K562 (cell line): Measurements from ENCODE around the gene LILRA5. TPM values are rescaled to one million over a fixed set of nuclear protein-coding genes. Genes with fewer than 3 reads are reported as not detected.

Experiments used
- ATAC-seq: fragments of 200-7000 bp; cut with Tn5 transposase; 3 replicates; pipeline ENCODE4 v1.9.1; 2020; ENCODE audit warnings: moderate library complexity
- BruUV-seq: library from RNA; stranded (reverse); fragments of 400-500 nt; replicated peaks from 2 replicates; lab custom pipeline; 2021; lab: Mats Ljungman, UMichigan
- CTCF ChIA-PET: fragments of 300-600 bp; formaldehyde crosslinking; extraction: SDS; loops from one replicate; lab custom pipeline; 2021; ENCODE audit warnings: low intra/inter-chr PET ratio; lab: Yijun Ruan, JAX
- POLR2A ChIA-PET: fragments of 300-600, 350-650 bp; sonication (Branson Sonifier 250); formaldehyde crosslinking; extraction: SDS; loops from one replicate; lab custom pipeline; 2021; ENCODE audit warnings: antibody characterized with exemption, inconsistent platforms; lab: Yijun Ruan, JAX
- DNase-seq, 4 experiments: peaks; one replicate each; pipeline versions ENCODE4 v3.0.0 to v3.0.0-alpha.2; 2011 to 2018; ENCODE audit warnings: low spot score in 3 of 4, mixed read lengths in 3 of 4; ENCODE audit errors: extremely low read depth in 1 of 4
- FAIRE-seq: peaks from 2 replicates; lab custom pipeline; 2011; peaks lifted over from hg19 to GRCh38; lab: Jason Lieb, UNC
- H2AFZ ChIP-seq: 2 replicates; pipeline ENCODE4 v1.6.0; 2011; ENCODE audit warnings: low read depth, low read length, control low read depth, inconsistent platforms
- H3K27ac ChIP-seq: fragments of 200-600 bp; 3 replicates; pipeline ENCODE4 v1.8.0; 2011; ENCODE audit warnings: low read depth, mild to moderate bottlenecking, control low read depth, inconsistent platforms, low read length, moderate library complexity, mixed read lengths; ENCODE audit errors: extremely low read depth
- H3K27me3 ChIP-seq, 2 experiments: fragments of 300-600 bp in 1 of 2; 2 replicates in 1 of 2; 3 replicates in 1 of 2; pipeline versions ENCODE4 v1.6.0 to v1.8.0; 2011; ENCODE audit warnings: inconsistent platforms in 2 of 2, low read length in 2 of 2, mild to moderate bottlenecking in 1 of 2, mixed read lengths in 1 of 2, moderate library complexity in 1 of 2; ENCODE audit not compliant: control insufficient read depth in 2 of 2, insufficient read depth in 2 of 2
- H3K36me3 ChIP-seq: fragments of 300-600 bp; 3 replicates; pipeline ENCODE4 v1.8.0; 2011; ENCODE audit warnings: mild to moderate bottlenecking, low read length, inconsistent platforms; ENCODE audit not compliant: control insufficient read depth, insufficient read depth
- H3K4me1 ChIP-seq, 2 experiments: fragments of 200-600 bp in 1 of 2; replicated peaks in 1 of 2; 2 replicates in 1 of 2; 3 replicates in 1 of 2; pipeline versions ENCODE4 v1.5.1 to v1.8.0; 2011; ENCODE audit warnings: inconsistent platforms in 2 of 2, low read length in 2 of 2, mild to moderate bottlenecking in 1 of 2, mixed read lengths in 1 of 2, moderate library complexity in 1 of 2; ENCODE audit not compliant: control insufficient read depth in 2 of 2, insufficient read depth in 2 of 2
- H3K4me2 ChIP-seq: 2 replicates; pipeline ENCODE4 v1.6.1; 2011; ENCODE audit warnings: low read length, control low read depth, inconsistent platforms, mixed read lengths; ENCODE audit not compliant: insufficient read depth
- H3K4me3 ChIP-seq: fragments of 200-600 bp; sonication (generic), shearing (Covaris generic); 2 replicates; pipeline ENCODE4 v1.5.1; 2016; ENCODE audit warnings: control low read depth, inconsistent platforms
- H3K79me2 ChIP-seq: fragments of 200-600 bp; 3 replicates; pipeline ENCODE4 v1.8.0; 2011; ENCODE audit warnings: low read length, inconsistent platforms; ENCODE audit not compliant: control insufficient read depth, insufficient read depth
- H3K9ac ChIP-seq, 2 experiments: 2 replicates each; pipeline versions ENCODE4 v1.6.0 to v1.6.1; 2011; ENCODE audit warnings: low read depth in 2 of 2, low read length in 2 of 2, control low read depth in 1 of 2, inconsistent platforms in 1 of 2, mild to moderate bottlenecking in 1 of 2, mixed read lengths in 1 of 2; ENCODE audit not compliant: insufficient read depth in 1 of 2
- H3K9me1 ChIP-seq: one replicate; pipeline ENCODE4 v1.6.0; 2011; ENCODE audit warnings: inconsistent platforms, mild to moderate bottlenecking, low read length, moderate library complexity; ENCODE audit not compliant: control insufficient read depth, insufficient read depth
- H3K9me3 ChIP-seq: replicated peaks from 2 replicates; pipeline ENCODE4 v1.5.1; 2011; ENCODE audit warnings: low read depth, low read length, inconsistent platforms; ENCODE audit not compliant: control insufficient read depth, insufficient read depth
- H4K20me1 ChIP-seq: replicated peaks from 2 replicates; pipeline ENCODE4 v1.6.1; 2011; ENCODE audit warnings: low read length, inconsistent platforms, mixed read lengths; ENCODE audit not compliant: control insufficient read depth, insufficient read depth
- BRF1 ChIP-seq: IDR thresholded peaks from 3 replicates; pipeline ENCODE4 v1.6.1; 2011; ENCODE audit warnings: borderline replicate concordance, mild to moderate bottlenecking; ENCODE audit not compliant: insufficient read length; ENCODE audit errors: extremely low read depth
- CHCHD3 ChIP-seq: fragments of 250-450 bp; sonication (Bioruptor Pico); IDR thresholded peaks from 2 replicates; pipeline ENCODE4 v2.1.2; 2022; ENCODE audit warnings: mild to moderate bottlenecking
- CXXC5 ChIP-seq: fragments of 250-450 bp; sonication (Bioruptor Pico); IDR thresholded peaks from 2 replicates; pipeline ENCODE4 v1.8.0; 2022; ENCODE audit warnings: inconsistent platforms, mild to moderate bottlenecking, moderate library complexity
- ELF2 ChIP-seq: fragments of 250-450 bp; sonication (Bioruptor Pico); IDR thresholded peaks from 2 replicates; pipeline ENCODE4 v1.5.0; 2021; ENCODE audit warnings: mild to moderate bottlenecking
- FOXK1 ChIP-seq: sonication (generic); formaldehyde crosslinking; IDR thresholded peaks from 2 replicates; pipeline ENCODE4 v1.8.0; 2022; ENCODE audit warnings: missing genetic modification reagents, mild to moderate bottlenecking, borderline replicate concordance
- ILK ChIP-seq: fragments of 450-650 bp; IDR thresholded peaks from 2 replicates; pipeline ENCODE4 v1.6.1; 2016; ENCODE audit warnings: missing genetic modification characterization, low read depth, mild to moderate bottlenecking, missing compliant biosample characterization, moderate library complexity, borderline replicate concordance
- NCOA6 ChIP-seq: fragments of 450-650 bp; IDR thresholded peaks from 2 replicates; pipeline ENCODE4 v1.6.1; 2017; ENCODE audit warnings: mild to moderate bottlenecking
- NCOR1 ChIP-seq: fragments of 450-650 bp; IDR thresholded peaks from 2 replicates; pipeline ENCODE4 v1.6.1; 2016; ENCODE audit warnings: mild to moderate bottlenecking, moderate library complexity
- NFE2L1 ChIP-seq: fragments of 450-650 bp; IDR thresholded peaks from 2 replicates; pipeline ENCODE4 v1.6.1; 2016; ENCODE audit warnings: missing genetic modification characterization, low read depth, mild to moderate bottlenecking, missing compliant biosample characterization, moderate library complexity, borderline replicate concordance
- RBM22 ChIP-seq: fragments of 200-400 bp; formaldehyde crosslinking; IDR thresholded peaks from 2 replicates; pipeline ENCODE4 v1.6.1; 2018; ENCODE audit warnings: low read length, low read depth; ENCODE audit not compliant: poor library complexity, severe bottlenecking
- SRSF9 ChIP-seq: fragments of 200-400 bp; formaldehyde crosslinking; IDR thresholded peaks from 2 replicates; pipeline ENCODE4 v1.6.1; 2017; ENCODE audit warnings: low read depth, low read length, borderline replicate concordance
- THRAP3 ChIP-seq: fragments of 450-650 bp; IDR thresholded peaks from 2 replicates; pipeline ENCODE4 v1.6.1; 2016; ENCODE audit warnings: mild to moderate bottlenecking, inconsistent platforms, borderline replicate concordance
- ZNF311 ChIP-seq: fragments of 250-450 bp; sonication (Bioruptor Pico); IDR thresholded peaks from 2 replicates; pipeline ENCODE4 v1.4.0; 2020; ENCODE audit warnings: mild to moderate bottlenecking, moderate library complexity
- ZNF644 ChIP-seq: fragments of 200-800 bp; sonication (Bioruptor generic); IDR thresholded peaks from 2 replicates; pipeline ENCODE4 v1.6.1; 2016; ENCODE audit warnings: low read depth, missing genetic modification characterization, missing compliant biosample characterization
- ZNF699 ChIP-seq: fragments of 250-450 bp; sonication (Bioruptor Pico); IDR thresholded peaks from 2 replicates; pipeline ENCODE4 v1.8.0; 2021; ENCODE audit warnings: mild to moderate bottlenecking, moderate library complexity; ENCODE audit not compliant: insufficient replicate concordance
- WGBS: fragments of 100-300 bp; shearing (Covaris generic); methylation state at CpG from one replicate; pipeline ENCODE4 v1.1.6; 2016; ENCODE audit warnings: low coverage, mixed read lengths; ENCODE audit not compliant: insufficient coverage; ENCODE audit errors: missing lambda C conversion rate; 5-methylcytosine and 5-hydroxymethylcytosine counted together
- in situ Hi-C: fragments of 300-500 bp; cut with MboI; formaldehyde crosslinking; loops from 4 replicates; pipeline ENCODE4 v1.15.0; 2018; ENCODE audit warnings: inconsistent platforms, mixed read lengths
- intact Hi-C: fragments of 100-400 bp; cut with micrococcal nuclease; formaldehyde crosslinking; loops from 2 replicates; pipeline ENCODE4 v1.14.2; 2022
- polyA plus RNA-seq, 8 experiments: library from polyadenylated mRNA; depleted of rRNA in 4 of 8; stranded (reverse) in 5 of 8; unstranded in 3 of 8; fragments of >200 nt; fragmentation: Nextera tagmentation in 2 of 8; fragmentation: Illumina TruSeq in 1 of 8; extraction: Ambion mirVana in 2 of 8; extraction: Trizol in 1 of 8; gene quantifications; 2 replicates each; pipeline versions ENCODE4 v1.2.1 to v1.2.3, GENCODE V29; 2011 to 2014; ENCODE audit warnings: inconsistent platforms in 1 of 8, missing spikeins in 1 of 8
- total RNA-seq, 7 experiments: library from RNA; depleted of rRNA in 6 of 7; stranded (reverse); fragments of >200 nt in 6 of 7; fragmentation: Illumina TruSeq in 2 of 7; extraction: Trizol in 2 of 7; gene quantifications; 2 replicates each; pipeline versions ENCODE4 v1.2.1 to v1.2.3, GENCODE V29; 2011 to 2021; ENCODE audit warnings: low replicate concordance in 1 of 7
- TF ChIP-seq, protein P1 (sequence below), 2 experiments: IDR thresholded peaks; 2 replicates each; pipeline ENCODE4 v1.6.1; 2012; ENCODE audit warnings: improper control_type of control experiment in 2 of 2, low read depth in 2 of 2, low read length in 2 of 2, borderline replicate concordance in 1 of 2
- TF ChIP-seq, protein P2 (sequence below), 3 experiments: IDR thresholded peaks in 2 of 3; conservative IDR thresholded peaks in 1 of 3; 2 replicates each; pipeline ENCODE4 v1.5.1; 2011 to 2012; ENCODE audit warnings: low read length in 3 of 3, mild to moderate bottlenecking in 3 of 3, control low read depth in 2 of 3, improper control_type of control experiment in 1 of 3, inconsistent platforms in 1 of 3, low read depth in 1 of 3, mixed read lengths in 1 of 3, moderate library complexity in 1 of 3; ENCODE audit not compliant: insufficient read depth in 2 of 3

Gene LILRA5
- total and polyA plus RNA-seq, 9 of the 15 experiments (the other 6 are each of a cell fraction or from before 2014, with no cell fraction given), result not detected

DNA sequence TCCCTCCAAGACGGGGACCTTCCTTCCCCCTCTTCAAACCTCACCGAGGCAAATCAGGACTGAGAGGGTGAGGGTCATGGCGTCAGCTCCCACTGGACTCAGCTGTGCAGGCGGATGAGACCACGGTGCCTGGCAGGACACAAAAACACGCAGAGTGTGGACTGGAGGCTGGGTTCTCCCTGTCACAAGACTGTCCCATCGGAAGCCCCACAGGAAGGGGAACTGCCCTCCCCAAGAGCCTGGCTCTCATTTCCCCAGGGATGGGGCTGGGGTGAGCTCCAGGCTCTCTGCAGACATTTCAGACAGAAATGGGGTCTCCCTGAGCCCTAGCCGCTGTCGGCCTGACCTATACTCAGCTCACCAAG lies 55.9 kb downstream of the LILRA5 start, which contains the start of gene LILRB5:
Gene LILRB5, minus strand, starts transcription at position 158 of the 365 bp plus-strand sequence. Its CDS starts 80 bp downstream, at position 78.
- FAIRE-seq, result no peak
- no peak for TF ChIP-seq FOXK1 (CRISPR knock-in tag)
- TF ChIP-seq ELF2 (CRISPR knock-in tag), result no peak
- TF ChIP-seq ZNF644 (tag), result no peak
- TF ChIP-seq NCOR1, result no peak
- no peak for TF ChIP-seq ZNF311 (CRISPR knock-in tag)
- no peak for TF ChIP-seq ZNF699 (CRISPR knock-in tag)
- no peak for TF ChIP-seq NFE2L1 (tag)
- no peak for TF ChIP-seq BRF1
- TF ChIP-seq, protein P1, sequence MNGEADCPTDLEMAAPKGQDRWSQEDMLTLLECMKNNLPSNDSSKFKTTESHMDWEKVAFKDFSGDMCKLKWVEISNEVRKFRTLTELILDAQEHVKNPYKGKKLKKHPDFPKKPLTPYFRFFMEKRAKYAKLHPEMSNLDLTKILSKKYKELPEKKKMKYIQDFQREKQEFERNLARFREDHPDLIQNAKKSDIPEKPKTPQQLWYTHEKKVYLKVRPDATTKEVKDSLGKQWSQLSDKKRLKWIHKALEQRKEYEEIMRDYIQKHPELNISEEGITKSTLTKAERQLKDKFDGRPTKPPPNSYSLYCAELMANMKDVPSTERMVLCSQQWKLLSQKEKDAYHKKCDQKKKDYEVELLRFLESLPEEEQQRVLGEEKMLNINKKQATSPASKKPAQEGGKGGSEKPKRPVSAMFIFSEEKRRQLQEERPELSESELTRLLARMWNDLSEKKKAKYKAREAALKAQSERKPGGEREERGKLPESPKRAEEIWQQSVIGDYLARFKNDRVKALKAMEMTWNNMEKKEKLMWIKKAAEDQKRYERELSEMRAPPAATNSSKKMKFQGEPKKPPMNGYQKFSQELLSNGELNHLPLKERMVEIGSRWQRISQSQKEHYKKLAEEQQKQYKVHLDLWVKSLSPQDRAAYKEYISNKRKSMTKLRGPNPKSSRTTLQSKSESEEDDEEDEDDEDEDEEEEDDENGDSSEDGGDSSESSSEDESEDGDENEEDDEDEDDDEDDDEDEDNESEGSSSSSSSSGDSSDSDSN (IDR thresholded peaks at IDR 0.05; ENCODE audit: borderline replicate concordance in 1 of 2, low read depth in 2 of 2, low read length in 2 of 2), result no peak
- TF ChIP-seq CXXC5, result no peak
- TF ChIP-seq, protein P2, sequence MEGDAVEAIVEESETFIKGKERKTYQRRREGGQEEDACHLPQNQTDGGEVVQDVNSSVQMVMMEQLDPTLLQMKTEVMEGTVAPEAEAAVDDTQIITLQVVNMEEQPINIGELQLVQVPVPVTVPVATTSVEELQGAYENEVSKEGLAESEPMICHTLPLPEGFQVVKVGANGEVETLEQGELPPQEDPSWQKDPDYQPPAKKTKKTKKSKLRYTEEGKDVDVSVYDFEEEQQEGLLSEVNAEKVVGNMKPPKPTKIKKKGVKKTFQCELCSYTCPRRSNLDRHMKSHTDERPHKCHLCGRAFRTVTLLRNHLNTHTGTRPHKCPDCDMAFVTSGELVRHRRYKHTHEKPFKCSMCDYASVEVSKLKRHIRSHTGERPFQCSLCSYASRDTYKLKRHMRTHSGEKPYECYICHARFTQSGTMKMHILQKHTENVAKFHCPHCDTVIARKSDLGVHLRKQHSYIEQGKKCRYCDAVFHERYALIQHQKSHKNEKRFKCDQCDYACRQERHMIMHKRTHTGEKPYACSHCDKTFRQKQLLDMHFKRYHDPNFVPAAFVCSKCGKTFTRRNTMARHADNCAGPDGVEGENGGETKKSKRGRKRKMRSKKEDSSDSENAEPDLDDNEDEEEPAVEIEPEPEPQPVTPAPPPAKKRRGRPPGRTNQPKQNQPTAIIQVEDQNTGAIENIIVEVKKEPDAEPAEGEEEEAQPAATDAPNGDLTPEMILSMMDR (IDR thresholded peaks at IDR 0.05 in 2 of 3, conservative IDR thresholded peaks at IDR 0.05 in 1 of 3; ENCODE audit: insufficient read depth in 2 of 3, low read depth in 1 of 3, low read length in 3 of 3), result no peak
- no peak for TF ChIP-seq NCOA6
- no peak for TF ChIP-seq CHCHD3 (CRISPR knock-in tag)
- no peak for TF ChIP-seq SRSF9
- TF ChIP-seq THRAP3, result no peak
- no peak for TF ChIP-seq RBM22
- TF ChIP-seq ILK, result no peak
- CTCF ChIA-PET, result no interaction called here

More for the DNA sequence above, 55.9 kb downstream of the LILRA5 start, which contains the start of gene LILRB5:
- Histone ChIP-seq H3K27ac (no peak within 1 kb of the TSS), H3K4me3 (no peak within 1 kb of the TSS), H3K4me1 (no peaks in the 10 kb centered on the region; a peak in 2 of 5 replicates), H3K4me2 (no peak within 1 kb of the TSS), H4K20me1 (peaks cover 11% of the 10 kb centered on the region), H3K9ac (peak within 1 kb of the TSS in 1 of 2 experiments; percentile 23; a peak in 1 of 4 replicates), H3K79me2 (no peaks in the 10 kb centered on the region), H2AFZ (no peak within 1 kb of the TSS), H3K9me1 (no peaks in the 10 kb centered on the region), H3K36me3 (no peaks in the 10 kb centered on the region), H3K27me3 (peaks cover 56 to 79% of the 10 kb centered on the region in 2 experiments), H3K9me3 (no peaks in the 10 kb centered on the region)
- POLR2A ChIA-PET, result interaction anchor here (0.5 to 1.2 kb wide), 4 partner anchors 26 to 285 kb away, joined by 3 to 5 read pairs (median 3); partner anchors contain the start of genes CNOT3 and LENG1
- in situ Hi-C loops (no loop called here), intact Hi-C loops (no loop called here)
- 0% methylated on average over 8 of the region's 9 CpGs for WGBS
- no peak; the same call in 2 of the 3 replicates for ATAC-seq
- DNase-seq, result no peak
- no TSS peak for BruUV-seq
